NT2/D1 (cell line): Measurements from ENCODE around the gene CD46.

Experiments
- YY1 ChIP-seq: IDR thresholded peaks from 2 replicates; pipeline ENCODE4 v1.6.1; 2011; ENCODE audit not compliant: insufficient read length, insufficient read depth
- ZNF274 ChIP-seq: IDR thresholded peaks from 2 replicates; pipeline ENCODE4 v1.6.1; 2011; ENCODE audit warnings: mild to moderate bottlenecking, low read depth, low read length

GRCh38 chr1:207781312-207781711 is 29.5 kb downstream of the CD46 start:
- TF ChIP-seq YY1: no peak
- TF ChIP-seq ZNF274: no peak
